IPS-11a (cell line): ENCODE measurements around the gene CCDC117.
"Not testable (repeated sequence)": the region's sequence is repeated elsewhere in the genome, so short reads cannot be mapped to it uniquely, and the experiment has no call there.

Source experiments
- H3K4me3 ChIP-seq: one replicate; pipeline ENCODE4 v1.5.1; 2013; ENCODE audit warnings: low read depth, low read length, control low read depth

CCDC117 gene

DNA sequence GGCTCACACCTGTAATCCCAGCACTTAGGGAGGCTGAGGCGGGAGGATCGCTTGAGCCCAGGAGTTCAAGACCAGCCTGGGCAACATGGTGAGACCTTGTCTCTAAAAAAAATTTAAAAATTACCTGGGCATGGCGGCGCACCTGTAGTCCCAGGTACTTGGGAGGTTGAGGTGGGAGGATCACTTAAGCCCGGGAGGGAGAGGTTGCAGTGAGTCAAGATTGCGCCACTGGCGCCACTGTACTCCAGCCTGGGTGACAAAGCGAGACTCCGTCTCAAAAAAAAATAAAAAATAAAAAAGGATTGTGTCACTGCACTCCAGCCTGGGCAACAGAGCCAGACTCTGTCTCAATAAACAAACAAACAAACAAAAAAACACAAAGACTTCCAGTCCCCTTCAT lies 52.0 kb downstream of the CCDC117 start:
- H3K4me3 ChIP-seq = not testable (repeated sequence)

GRCh38 chr22:28826430-28826829 lies 53.9 kb downstream of the CCDC117 start:
- not testable (repeated sequence) for H3K4me3 ChIP-seq

DNA sequence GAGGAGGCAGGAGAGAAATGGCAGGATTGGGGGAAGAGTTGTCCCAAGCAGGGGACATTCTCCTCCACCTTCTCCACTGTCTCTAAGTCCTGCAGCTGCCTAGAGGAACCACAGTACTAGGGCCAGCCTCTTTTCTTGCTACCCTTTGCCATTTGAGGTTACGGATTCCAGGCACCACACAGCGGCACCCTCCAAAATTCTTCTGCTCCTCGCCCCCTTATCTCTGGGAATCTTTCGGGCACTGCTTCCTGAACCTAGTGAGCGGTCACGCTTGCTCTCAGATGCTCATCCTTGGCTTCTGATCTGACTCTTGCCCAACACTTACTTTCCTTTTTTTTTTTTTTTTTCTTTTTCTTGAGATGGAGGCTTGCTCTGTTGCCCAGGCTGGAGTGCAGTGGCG lies 54.4 kb downstream of the CCDC117 start:
- no peak overlapping the region for H3K4me3 ChIP-seq

DNA sequence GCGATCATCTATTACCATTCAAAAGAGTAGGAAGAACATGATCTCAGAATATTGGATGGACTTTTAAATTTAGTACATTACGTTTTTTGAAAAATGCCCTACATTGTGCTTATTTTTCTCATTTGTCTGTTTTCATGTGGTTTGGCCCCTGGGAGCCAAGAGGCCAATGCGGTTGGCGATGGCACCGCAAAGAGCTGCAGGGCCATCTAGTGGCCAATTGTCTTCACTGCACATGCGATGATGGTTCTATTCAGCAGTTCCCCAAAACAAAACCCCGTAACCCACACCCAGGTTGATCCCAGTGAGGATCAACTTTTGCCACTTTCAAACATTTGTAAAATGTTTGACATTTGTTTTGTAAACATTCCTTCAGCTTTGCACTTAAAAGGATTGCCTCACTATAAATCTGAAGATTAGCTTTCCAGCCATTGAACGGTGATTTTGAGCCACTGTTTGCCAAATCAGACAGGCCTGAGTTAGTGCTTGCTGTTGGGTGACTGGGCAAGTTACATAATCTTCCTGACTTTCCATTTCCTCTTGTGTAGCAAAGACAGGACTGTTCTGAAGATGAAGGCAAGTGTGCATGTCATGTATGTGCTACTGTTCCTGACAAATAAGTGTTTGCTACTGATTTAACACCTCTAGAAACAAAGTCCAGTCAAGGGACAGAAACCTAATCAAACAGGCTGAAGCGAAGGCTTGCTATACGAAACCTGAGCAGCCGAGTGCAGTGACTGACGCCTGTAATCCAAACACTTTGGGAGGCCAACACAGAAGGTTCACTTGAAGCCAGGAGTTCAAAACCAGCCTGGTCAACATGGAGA lies 57.1 kb downstream of the CCDC117 start:
- no peak overlapping the region for H3K4me3 ChIP-seq

DNA sequence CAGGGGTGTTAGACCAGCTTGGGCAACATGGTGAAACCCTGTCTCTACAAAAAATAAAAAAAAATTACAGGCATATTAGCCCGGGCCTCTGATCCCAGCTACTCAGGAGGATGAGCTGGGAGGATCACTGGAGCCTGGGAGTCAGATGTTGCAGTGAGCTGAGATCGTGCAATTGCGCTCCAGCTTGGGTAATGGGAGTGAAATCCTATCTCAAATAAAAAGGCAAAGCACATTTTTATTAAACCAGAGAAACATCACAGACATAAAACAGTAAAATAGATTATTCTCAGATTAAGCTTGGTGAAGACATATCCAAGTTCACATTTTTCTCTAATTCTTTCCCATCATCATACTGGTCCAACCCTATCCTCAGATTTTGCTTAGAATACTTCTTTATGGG lies 57.9 kb downstream of the CCDC117 start:
- H3K4me3 ChIP-seq = no peak overlapping the region

- no peak overlapping the region for H3K4me3 ChIP-seq
These were observed 58.9 kb downstream of the CCDC117 start for GRCh38 chr22:28831140-28832072.

DNA sequence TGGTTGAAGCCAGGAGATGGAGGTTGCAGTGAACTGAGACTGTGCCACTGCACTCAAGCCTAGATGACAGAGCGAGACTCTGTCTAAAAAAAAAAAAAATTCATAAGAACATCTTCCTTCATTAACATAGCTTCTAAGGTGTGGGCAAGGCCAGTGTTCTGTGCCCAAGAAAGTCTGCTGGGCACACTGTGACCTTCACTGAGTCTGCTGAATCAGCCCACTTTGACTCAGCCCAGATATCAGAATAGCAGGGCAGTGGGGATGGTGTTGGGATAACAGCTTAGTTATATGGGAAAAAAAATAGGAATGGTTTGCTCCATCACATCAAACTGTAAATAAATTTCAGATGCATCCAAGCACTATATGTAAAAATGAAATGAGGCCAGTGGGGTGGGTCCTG lies 60.2 kb downstream of the CCDC117 start:
- no peak overlapping the region for H3K4me3 ChIP-seq

- no peak overlapping the region for H3K4me3 ChIP-seq
These were observed 60.9 kb downstream of the CCDC117 start for GRCh38 chr22:28833276-28833923.

GRCh38 chr22:28835630-28836189 lies 63.2 kb downstream of the CCDC117 start:
- H3K4me3 ChIP-seq = no peak overlapping the region

DNA sequence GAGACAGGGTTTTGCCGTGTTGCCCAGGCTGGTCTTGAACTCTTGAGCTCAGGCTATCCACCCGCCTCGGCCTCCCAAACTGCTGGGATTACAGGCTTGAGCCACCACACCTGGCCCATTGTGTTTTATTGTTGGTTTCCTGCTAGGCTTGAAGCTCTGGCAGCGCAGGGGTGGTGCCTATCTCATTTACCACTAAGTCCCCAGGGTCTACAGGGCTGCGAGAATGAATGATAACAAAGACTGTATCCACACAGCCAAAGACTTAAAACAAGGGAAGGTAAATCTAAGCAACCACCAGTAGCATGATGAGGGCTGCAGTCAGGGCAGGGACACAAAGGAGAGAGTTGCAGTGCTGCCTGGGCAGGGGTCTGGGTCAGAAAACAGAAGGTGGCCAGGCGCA lies 65.1 kb downstream of the CCDC117 start:
- H3K4me3 ChIP-seq = no peak overlapping the region
